ENCODE data around the gene CD151. TPM values are rescaled to one million over a fixed set of nuclear protein-coding genes. Genes with fewer than 3 reads are reported as not detected.

The CD151 gene
- total RNA-seq, 1 experiment from 2014 or later, result 115 TPM

DNA sequence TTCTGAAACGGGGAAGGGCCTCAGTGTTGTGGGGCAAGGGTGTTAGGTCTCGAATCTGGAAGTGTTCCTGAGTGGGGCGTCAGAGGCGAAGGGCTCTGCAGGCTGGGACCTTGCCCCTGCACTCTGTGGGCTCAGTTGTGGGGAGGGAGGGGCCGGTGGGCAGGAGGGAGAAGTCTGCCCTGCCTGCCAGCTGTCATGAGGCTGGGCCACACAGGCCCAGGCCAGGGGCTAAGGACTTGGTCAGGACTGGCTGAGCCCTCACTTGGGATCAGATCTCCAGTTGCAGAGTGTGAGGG is 4.9 kb upstream of the CD151 start, which contains the start of gene CRACR2B (continued):
- TF ChIP-seq, protein P1, sequence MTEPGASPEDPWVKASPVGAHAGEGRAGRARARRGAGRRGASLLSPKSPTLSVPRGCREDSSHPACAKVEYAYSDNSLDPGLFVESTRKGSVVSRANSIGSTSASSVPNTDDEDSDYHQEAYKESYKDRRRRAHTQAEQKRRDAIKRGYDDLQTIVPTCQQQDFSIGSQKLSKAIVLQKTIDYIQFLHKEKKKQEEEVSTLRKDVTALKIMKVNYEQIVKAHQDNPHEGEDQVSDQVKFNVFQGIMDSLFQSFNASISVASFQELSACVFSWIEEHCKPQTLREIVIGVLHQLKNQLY (CRISPR knock-in tag; IDR thresholded peaks at IDR 0.05), result no peak
- TF ChIP-seq, protein P2, sequence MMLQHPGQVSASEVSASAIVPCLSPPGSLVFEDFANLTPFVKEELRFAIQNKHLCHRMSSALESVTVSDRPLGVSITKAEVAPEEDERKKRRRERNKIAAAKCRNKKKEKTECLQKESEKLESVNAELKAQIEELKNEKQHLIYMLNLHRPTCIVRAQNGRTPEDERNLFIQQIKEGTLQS (CRISPR knock-in tag; conservative IDR thresholded peaks at IDR 0.05), result no peak
- TF ChIP-seq SMAD3 (CRISPR knock-in tag; IDR thresholded peaks at IDR 0.05; ENCODE audit: borderline replicate concordance), result no peak

DNA sequence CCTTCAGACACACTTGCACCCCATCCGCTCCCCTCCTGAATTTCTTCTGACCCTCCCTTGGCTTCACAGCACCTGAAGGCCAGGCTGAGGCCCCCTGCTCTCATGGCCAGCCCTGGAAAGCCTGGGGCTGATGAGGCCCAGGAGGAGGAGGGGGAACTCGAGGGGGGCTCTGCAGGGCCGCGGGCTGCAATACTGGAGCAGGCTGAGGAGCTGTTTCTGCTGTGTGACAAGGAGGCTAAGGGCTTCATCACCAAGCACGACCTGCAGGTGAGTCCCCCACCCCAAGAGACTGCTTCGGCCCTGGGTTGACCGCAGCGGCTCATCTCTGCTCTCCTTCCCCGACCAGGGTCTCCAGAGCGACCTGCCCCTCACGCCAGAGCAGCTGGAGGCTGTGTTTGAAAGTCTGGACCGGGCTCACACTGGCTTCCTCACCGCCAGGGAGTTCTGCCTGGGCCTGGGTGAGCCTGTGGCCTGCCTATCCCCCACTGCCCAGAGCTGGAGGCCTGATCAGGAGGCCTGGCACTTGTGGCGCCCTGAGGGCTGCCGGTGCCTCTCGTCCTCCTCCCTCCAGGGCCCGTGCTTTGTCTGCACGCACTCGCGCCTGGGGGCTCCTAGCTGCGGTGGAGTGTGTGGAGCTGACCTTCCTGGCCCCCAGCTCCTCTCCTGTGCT is 4.1 kb upstream of the CD151 start:
- peaks cover 30% of the 10 kb centered on the region for H3K27me3 Mint-ChIP-seq (ENCODE audit: low read depth)
- DNase-seq (ENCODE audit: low spot score) (peak; percentile 35), ATAC-seq (no peak)
- H3K9me3 Mint-ChIP-seq, result no peaks in the 10 kb centered on the region
- no peaks in the 10 kb centered on the region for H3K36me3 Mint-ChIP-seq
- CTCF ChIA-PET, result interaction anchor here (2.4 to 7.7 kb wide), 6 partner anchors 10 to 274 kb away, joined by 8 to 82 read pairs (median 16); partner anchors contain the start of genes PNPLA2, POLR2L and TSPAN4
- no peak overlapping the region for H3K27ac Mint-ChIP-seq
- peak overlapping the region; percentile 76 for H3K4me3 Mint-ChIP-seq
- TF ChIP-seq, protein P3, sequence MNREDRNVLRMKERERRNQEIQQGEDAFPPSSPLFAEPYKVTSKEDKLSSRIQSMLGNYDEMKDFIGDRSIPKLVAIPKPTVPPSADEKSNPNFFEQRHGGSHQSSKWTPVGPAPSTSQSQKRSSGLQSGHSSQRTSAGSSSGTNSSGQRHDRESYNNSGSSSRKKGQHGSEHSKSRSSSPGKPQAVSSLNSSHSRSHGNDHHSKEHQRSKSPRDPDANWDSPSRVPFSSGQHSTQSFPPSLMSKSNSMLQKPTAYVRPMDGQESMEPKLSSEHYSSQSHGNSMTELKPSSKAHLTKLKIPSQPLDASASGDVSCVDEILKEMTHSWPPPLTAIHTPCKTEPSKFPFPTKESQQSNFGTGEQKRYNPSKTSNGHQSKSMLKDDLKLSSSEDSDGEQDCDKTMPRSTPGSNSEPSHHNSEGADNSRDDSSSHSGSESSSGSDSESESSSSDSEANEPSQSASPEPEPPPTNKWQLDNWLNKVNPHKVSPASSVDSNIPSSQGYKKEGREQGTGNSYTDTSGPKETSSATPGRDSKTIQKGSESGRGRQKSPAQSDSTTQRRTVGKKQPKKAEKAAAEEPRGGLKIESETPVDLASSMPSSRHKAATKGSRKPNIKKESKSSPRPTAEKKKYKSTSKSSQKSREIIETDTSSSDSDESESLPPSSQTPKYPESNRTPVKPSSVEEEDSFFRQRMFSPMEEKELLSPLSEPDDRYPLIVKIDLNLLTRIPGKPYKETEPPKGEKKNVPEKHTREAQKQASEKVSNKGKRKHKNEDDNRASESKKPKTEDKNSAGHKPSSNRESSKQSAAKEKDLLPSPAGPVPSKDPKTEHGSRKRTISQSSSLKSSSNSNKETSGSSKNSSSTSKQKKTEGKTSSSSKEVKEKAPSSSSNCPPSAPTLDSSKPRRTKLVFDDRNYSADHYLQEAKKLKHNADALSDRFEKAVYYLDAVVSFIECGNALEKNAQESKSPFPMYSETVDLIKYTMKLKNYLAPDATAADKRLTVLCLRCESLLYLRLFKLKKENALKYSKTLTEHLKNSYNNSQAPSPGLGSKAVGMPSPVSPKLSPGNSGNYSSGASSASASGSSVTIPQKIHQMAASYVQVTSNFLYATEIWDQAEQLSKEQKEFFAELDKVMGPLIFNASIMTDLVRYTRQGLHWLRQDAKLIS (CRISPR knock-in tag; IDR thresholded peaks at IDR 0.05; ENCODE audit: borderline replicate concordance), result no peak
- TF ChIP-seq, protein P4, sequence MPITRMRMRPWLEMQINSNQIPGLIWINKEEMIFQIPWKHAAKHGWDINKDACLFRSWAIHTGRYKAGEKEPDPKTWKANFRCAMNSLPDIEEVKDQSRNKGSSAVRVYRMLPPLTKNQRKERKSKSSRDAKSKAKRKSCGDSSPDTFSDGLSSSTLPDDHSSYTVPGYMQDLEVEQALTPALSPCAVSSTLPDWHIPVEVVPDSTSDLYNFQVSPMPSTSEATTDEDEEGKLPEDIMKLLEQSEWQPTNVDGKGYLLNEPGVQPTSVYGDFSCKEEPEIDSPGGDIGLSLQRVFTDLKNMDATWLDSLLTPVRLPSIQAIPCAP (CRISPR knock-in tag; IDR thresholded peaks at IDR 0.05), result no peak
- TF ChIP-seq ZNF396 (CRISPR knock-in tag; IDR thresholded peaks at IDR 0.05; ENCODE audit: borderline replicate concordance), result no peak
- TF ChIP-seq NR3C1 (CRISPR knock-in tag; conservative IDR thresholded peaks at IDR 0.05; ENCODE audit: low read depth), result no peak
- no peak for TF ChIP-seq IRF2 (CRISPR knock-in tag; IDR thresholded peaks at IDR 0.05; ENCODE audit: borderline replicate concordance, low read depth)
- no peak for TF ChIP-seq SMAD3 (CRISPR knock-in tag; IDR thresholded peaks at IDR 0.05; ENCODE audit: borderline replicate concordance)
- no peak for TF ChIP-seq CREB1 (CRISPR knock-in tag; IDR thresholded peaks at IDR 0.05)
- TF ChIP-seq, protein P5, sequence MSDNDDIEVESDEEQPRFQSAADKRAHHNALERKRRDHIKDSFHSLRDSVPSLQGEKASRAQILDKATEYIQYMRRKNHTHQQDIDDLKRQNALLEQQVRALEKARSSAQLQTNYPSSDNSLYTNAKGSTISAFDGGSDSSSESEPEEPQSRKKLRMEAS (CRISPR knock-in tag; IDR thresholded peaks at IDR 0.05), result no peak
- no peak for TF ChIP-seq GRHL2 (CRISPR knock-in tag; IDR thresholded peaks at IDR 0.05; ENCODE audit: insufficient replicate concordance, severe bottlenecking)
- no peak for TF ChIP-seq MYBL2 (CRISPR knock-in tag; IDR thresholded peaks at IDR 0.05)
- no peak for TF ChIP-seq ZNF671 (CRISPR knock-in tag; IDR thresholded peaks at IDR 0.05)
- TF ChIP-seq, protein P1 (CRISPR knock-in tag; IDR thresholded peaks at IDR 0.05), result no peak
- no peak for TF ChIP-seq ATF1 (CRISPR knock-in tag; IDR thresholded peaks at IDR 0.05)
- TF ChIP-seq NR1H2 (CRISPR knock-in tag; IDR thresholded peaks at IDR 0.05), result no peak
- TF ChIP-seq, protein P6, sequence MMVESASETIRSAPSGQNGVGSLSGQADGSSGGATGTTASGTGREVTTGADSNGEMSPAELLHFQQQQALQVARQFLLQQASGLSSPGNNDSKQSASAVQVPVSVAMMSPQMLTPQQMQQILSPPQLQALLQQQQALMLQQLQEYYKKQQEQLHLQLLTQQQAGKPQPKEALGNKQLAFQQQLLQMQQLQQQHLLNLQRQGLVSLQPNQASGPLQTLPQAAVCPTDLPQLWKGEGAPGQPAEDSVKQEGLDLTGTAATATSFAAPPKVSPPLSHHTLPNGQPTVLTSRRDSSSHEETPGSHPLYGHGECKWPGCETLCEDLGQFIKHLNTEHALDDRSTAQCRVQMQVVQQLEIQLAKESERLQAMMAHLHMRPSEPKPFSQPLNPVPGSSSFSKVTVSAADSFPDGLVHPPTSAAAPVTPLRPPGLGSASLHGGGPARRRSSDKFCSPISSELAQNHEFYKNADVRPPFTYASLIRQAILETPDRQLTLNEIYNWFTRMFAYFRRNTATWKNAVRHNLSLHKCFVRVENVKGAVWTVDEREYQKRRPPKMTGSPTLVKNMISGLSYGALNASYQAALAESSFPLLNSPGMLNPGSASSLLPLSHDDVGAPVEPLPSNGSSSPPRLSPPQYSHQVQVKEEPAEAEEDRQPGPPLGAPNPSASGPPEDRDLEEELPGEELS (CRISPR knock-in tag; IDR thresholded peaks at IDR 0.05), result no peak
- TF ChIP-seq TEAD1 (CRISPR knock-in tag; IDR thresholded peaks at IDR 0.05), result no peak
- POLR2A ChIA-PET, result interaction anchor here (0.6 to 4.7 kb wide), 8 partner anchors 9 to 213 kb away, joined by 3 to 38 read pairs (median 5); partner anchors contain the start of genes IRF7, PNPLA2, RPLP2 and TSPAN4
- peaks cover 41% of the 10 kb centered on the region for H3K4me1 Mint-ChIP-seq

Data from WTC11 (cell line).